Hepatocyte (in vitro differentiated cells): ENCODE data around the gene FAM170B. TPM values are rescaled to one million over a fixed set of nuclear protein-coding genes. Genes with fewer than 3 reads are reported as not detected.

Experiments used
- DNase-seq: peaks from one replicate; pipeline ENCODE4 v3.0.0-alpha.2; 2016; ENCODE audit warnings: low spot score
- H2AFZ ChIP-seq: fragments of 200-600 bp; sonication (generic); 2 replicates; pipeline ENCODE4 v1.6.0; 2016; ENCODE audit warnings: antibody characterized with exemption, mild to moderate bottlenecking
- H3K27ac ChIP-seq: fragments of 200-600 bp; sonication (generic); 2 replicates; pipeline ENCODE4 v1.5.1; 2016; ENCODE audit warnings: mild to moderate bottlenecking
- H3K27me3 ChIP-seq: fragments of 200-600 bp; sonication (generic); 2 replicates; pipeline ENCODE4 v1.6.1; 2016
- H3K36me3 ChIP-seq: fragments of 200-600 bp; sonication (generic); replicated peaks from 2 replicates; pipeline ENCODE4 v1.5.1; 2016; ENCODE audit warnings: low read depth; ENCODE audit not compliant: insufficient read depth
- H3K4me1 ChIP-seq: fragments of 200-600 bp; sonication (generic); 2 replicates; pipeline ENCODE4 v1.5.1; 2016; ENCODE audit warnings: mild to moderate bottlenecking, moderate library complexity; ENCODE audit not compliant: insufficient read depth
- H3K4me2 ChIP-seq: fragments of 200-600 bp; sonication (generic); 2 replicates; pipeline ENCODE4 v1.6.0; 2016
- H3K4me3 ChIP-seq: fragments of 200-600 bp; sonication (generic); 2 replicates; pipeline ENCODE4 v1.5.1; 2016; ENCODE audit warnings: mild to moderate bottlenecking
- H3K79me2 ChIP-seq: fragments of 200-600 bp; sonication (generic); 2 replicates; pipeline ENCODE4 v1.6.0; 2017; ENCODE audit warnings: mild to moderate bottlenecking
- H3K9me2 ChIP-seq: fragments of 200-600 bp; sonication (generic); replicated peaks from 2 replicates; pipeline ENCODE4 v1.6.0; 2017; ENCODE audit warnings: mild to moderate bottlenecking; ENCODE audit not compliant: insufficient read depth
- H3K9me3 ChIP-seq: fragments of 200-600 bp; sonication (generic); 2 replicates; pipeline ENCODE4 v1.5.1; 2016; ENCODE audit warnings: low read depth, mild to moderate bottlenecking
- H4K20me1 ChIP-seq: fragments of 200-600 bp; sonication (generic); 2 replicates; pipeline ENCODE4 v1.6.0; 2016; ENCODE audit warnings: mild to moderate bottlenecking; ENCODE audit not compliant: insufficient read depth, poor library complexity, severe bottlenecking
- EZH2 ChIP-seq: fragments of 200-600 bp; sonication (generic); IDR thresholded peaks from 2 replicates; pipeline ENCODE4 v1.6.1; 2016; ENCODE audit warnings: antibody characterized with exemption, mild to moderate bottlenecking, borderline replicate concordance
- EZH2phosphoT487 ChIP-seq: fragments of 200-600 bp; sonication (generic); IDR thresholded peaks from one replicate; pipeline ENCODE4 v1.6.1; 2018; ENCODE audit warnings: antibody characterized with exemption, mild to moderate bottlenecking, low read depth, moderate library complexity; ENCODE audit not compliant: unreplicated experiment, severe bottlenecking
- WGBS: methylation state at CpG from one replicate; pipeline ENCODE4 v1.1.6; 2016; ENCODE audit warnings: low lambda C conversion rate; ENCODE audit errors: missing lambda C conversion rate; 5-methylcytosine and 5-hydroxymethylcytosine counted together
- polyA plus RNA-seq: library from polyadenylated mRNA; unstranded; fragments of >200 nt; fragmentation: Nextera tagmentation; extraction: Ambion mirVana; gene quantifications from 2 replicates; pipeline ENCODE4 v1.2.1, GENCODE V29; 2016
- total RNA-seq: library from RNA; depleted of rRNA; stranded (reverse); fragments of >200 nt; gene quantifications from 2 replicates; pipeline ENCODE4 v1.2.3, GENCODE V29; 2014
- TF ChIP-seq, protein P1 (sequence below): fragments of 200-600 bp; sonication (generic); IDR thresholded peaks from 2 replicates; pipeline ENCODE4 v1.5.1; 2016; ENCODE audit warnings: antibody characterized with exemption, mild to moderate bottlenecking; ENCODE audit not compliant: poor library complexity

Gene FAM170B
- total and polyA plus RNA-seq, 2 experiments from 2014 or later: not detected

GRCh38 chr10:49153971-49154370 lies 20.1 kb upstream of the FAM170B start:
- H3K79me2 ChIP-seq: no peaks in the 10 kb centered on the region
- H3K9me2 ChIP-seq: no peaks in the 10 kb centered on the region
- H3K27me3 ChIP-seq: peaks cover 21% of the 10 kb centered on the region
- no peaks in the 10 kb centered on the region for H3K9me3 ChIP-seq
- H3K4me2 ChIP-seq: no peak overlapping the region
- DNase-seq: no peak
- WGBS: 92% methylated on average over 1 of the region's 1 CpG
- no peak overlapping the region for H2AFZ ChIP-seq
- TF ChIP-seq EZH2 (no peak), EZH2phosphoT487 (no peak)
- TF ChIP-seq, protein P1, sequence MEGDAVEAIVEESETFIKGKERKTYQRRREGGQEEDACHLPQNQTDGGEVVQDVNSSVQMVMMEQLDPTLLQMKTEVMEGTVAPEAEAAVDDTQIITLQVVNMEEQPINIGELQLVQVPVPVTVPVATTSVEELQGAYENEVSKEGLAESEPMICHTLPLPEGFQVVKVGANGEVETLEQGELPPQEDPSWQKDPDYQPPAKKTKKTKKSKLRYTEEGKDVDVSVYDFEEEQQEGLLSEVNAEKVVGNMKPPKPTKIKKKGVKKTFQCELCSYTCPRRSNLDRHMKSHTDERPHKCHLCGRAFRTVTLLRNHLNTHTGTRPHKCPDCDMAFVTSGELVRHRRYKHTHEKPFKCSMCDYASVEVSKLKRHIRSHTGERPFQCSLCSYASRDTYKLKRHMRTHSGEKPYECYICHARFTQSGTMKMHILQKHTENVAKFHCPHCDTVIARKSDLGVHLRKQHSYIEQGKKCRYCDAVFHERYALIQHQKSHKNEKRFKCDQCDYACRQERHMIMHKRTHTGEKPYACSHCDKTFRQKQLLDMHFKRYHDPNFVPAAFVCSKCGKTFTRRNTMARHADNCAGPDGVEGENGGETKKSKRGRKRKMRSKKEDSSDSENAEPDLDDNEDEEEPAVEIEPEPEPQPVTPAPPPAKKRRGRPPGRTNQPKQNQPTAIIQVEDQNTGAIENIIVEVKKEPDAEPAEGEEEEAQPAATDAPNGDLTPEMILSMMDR: no peak
- no peaks in the 10 kb centered on the region for H4K20me1 ChIP-seq
- no peak overlapping the region for H3K4me3 ChIP-seq
- no peaks in the 10 kb centered on the region for H3K36me3 ChIP-seq
- no peaks in the 10 kb centered on the region for H3K4me1 ChIP-seq
- no peak overlapping the region for H3K27ac ChIP-seq

GRCh38 chr10:49153115-49153514 lies 19.3 kb upstream of the FAM170B start:
- DNase-seq: no peak
- Histone ChIP-seq H3K9me3 (no peaks in the 10 kb centered on the region), H3K27me3 (peaks cover 21% of the 10 kb centered on the region), H3K9me2 (no peaks in the 10 kb centered on the region), H3K4me3 (no peak overlapping the region), H3K27ac (no peak overlapping the region), H4K20me1 (no peaks in the 10 kb centered on the region), H3K36me3 (no peaks in the 10 kb centered on the region), H3K79me2 (no peaks in the 10 kb centered on the region), H2AFZ (no peak overlapping the region), H3K4me2 (no peak overlapping the region), H3K4me1 (no peaks in the 10 kb centered on the region)
- TF ChIP-seq, protein P1: no peak
- no peak for TF ChIP-seq EZH2
- TF ChIP-seq EZH2phosphoT487: no peak
- WGBS: 69% methylated on average over 4 of the region's 4 CpGs

- Histone ChIP-seq H3K27ac (no peak overlapping the region), H3K9me3 (no peaks in the 10 kb centered on the region), H3K4me3 (no peak overlapping the region), H4K20me1 (no peaks in the 10 kb centered on the region), H3K36me3 (no peaks in the 10 kb centered on the region), H3K9me2 (no peaks in the 10 kb centered on the region), H3K4me2 (no peak overlapping the region), H2AFZ (no peak overlapping the region), H3K4me1 (no peaks in the 10 kb centered on the region), H3K27me3 (peaks cover 18% of the 10 kb centered on the region), H3K79me2 (no peaks in the 10 kb centered on the region)
- DNase-seq: no peak
- WGBS: 92% methylated on average over 4 of the region's 4 CpGs
- no peak for TF ChIP-seq EZH2
- TF ChIP-seq EZH2phosphoT487: no peak
- TF ChIP-seq, protein P1: no peak
These were observed 18.8 kb upstream of the FAM170B start for GRCh38 chr10:49152663-49153062.

DNA sequence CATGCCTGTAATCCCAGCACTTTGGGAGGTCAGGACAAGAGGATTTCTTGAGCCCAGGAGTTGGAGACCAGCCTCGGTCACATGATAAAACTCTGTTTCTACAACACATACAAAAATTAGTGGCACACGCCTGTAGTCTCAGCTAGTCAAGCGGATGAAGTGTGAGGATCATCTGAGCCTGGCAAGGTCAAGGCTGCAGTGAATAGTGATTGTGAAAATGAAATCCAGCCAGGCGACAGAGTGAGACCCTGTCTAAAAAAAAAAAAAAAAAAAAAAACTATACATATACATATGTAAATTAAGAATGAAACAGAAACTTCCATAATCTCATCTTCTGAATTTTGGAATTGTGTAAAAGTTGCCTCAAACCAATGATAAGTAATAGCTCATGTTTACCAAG lies 18.2 kb upstream of the FAM170B start:
- Histone ChIP-seq H3K36me3 (no peaks in the 10 kb centered on the region), H2AFZ (no peak overlapping the region), H3K9me3 (no peaks in the 10 kb centered on the region), H3K79me2 (no peaks in the 10 kb centered on the region), H3K4me3 (no peak overlapping the region), H3K4me2 (no peak overlapping the region), H3K27ac (no peak overlapping the region), H4K20me1 (no peaks in the 10 kb centered on the region), H3K27me3 (peaks cover 12% of the 10 kb centered on the region), H3K4me1 (no peaks in the 10 kb centered on the region), H3K9me2 (no peaks in the 10 kb centered on the region)
- no peak for DNase-seq
- TF ChIP-seq, protein P1: no peak
- TF ChIP-seq EZH2phosphoT487 (no peak), EZH2 (no peak)
- whole genome bisulfite sequencing: 82% methylated on average over 4 of the region's 4 CpGs
